CD4-positive, alpha-beta T cell treated with Interleukin-15 for 4 hours (primary cell): ENCODE measurements around the gene PTGDR2.

Experiments used
- DNase-seq: peaks from one replicate; pipeline ENCODE4 v3.0.0-alpha.2; 2020; ENCODE audit warnings: low spot score

PTGDR2 gene

GRCh38 chr11:60858731-60859464, 3.1 kb upstream of the PTGDR2 start:
- no peak for DNase-seq

- DNase-seq = no peak
Measured at GRCh38 chr11:60858236-60858635, 2.5 kb upstream of the PTGDR2 start.

GRCh38 chr11:60857378-60858232, 1.9 kb upstream of the PTGDR2 start:
- no peak for DNase-seq

- no peak for DNase-seq
Measured at GRCh38 chr11:60854847-60855725, 664 bp downstream of the PTGDR2 start.

- no peak for DNase-seq
Measured at GRCh38 chr11:60854140-60854846, 1.5 kb downstream of the PTGDR2 start.

- DNase-seq = no peak
Measured at GRCh38 chr11:60852982-60853950, 2.5 kb downstream of the PTGDR2 start.

- DNase-seq = no peak
Measured at GRCh38 chr11:60852117-60852981, 3.4 kb downstream of the PTGDR2 start.

- DNase-seq = no peak
Measured at GRCh38 chr11:60851327-60852104, 4.2 kb downstream of the PTGDR2 start.

GRCh38 chr11:60849641-60850520, 5.9 kb downstream of the PTGDR2 start:
- DNase-seq = no peak

GRCh38 chr11:60848714-60849151, 7.0 kb downstream of the PTGDR2 start:
- no peak for DNase-seq

- no peak for DNase-seq
Measured at GRCh38 chr11:60847896-60848295, 7.9 kb downstream of the PTGDR2 start.

- no peak for DNase-seq
Measured at GRCh38 chr11:60847281-60847680, 8.5 kb downstream of the PTGDR2 start.

GRCh38 chr11:60845338-60845737, 10.4 kb downstream of the PTGDR2 start:
- DNase-seq = no peak

- DNase-seq = no peak
Measured at GRCh38 chr11:60844870-60845221, 10.9 kb downstream of the PTGDR2 start.

- no peak for DNase-seq
Measured at GRCh38 chr11:60844045-60844869, 11.5 kb downstream of the PTGDR2 start.

- no peak for DNase-seq
Measured at GRCh38 chr11:60842668-60843600, 12.8 kb downstream of the PTGDR2 start.
